SK-MEL-5 (cell line): ENCODE results near the gene KRAS. TPM values are rescaled to one million over a fixed set of nuclear protein-coding genes. Genes with fewer than 3 reads are reported as not detected.

ENCODE experiments used
- DNase-seq: peaks from one replicate; pipeline ENCODE4 v3.0.0-alpha.2; 2016; ENCODE audit warnings: low read depth, low spot score
- in situ Hi-C: cut with HindIII; loops from 2 replicates; pipeline ENCODE4 v1.10.0; 2016; ENCODE audit warnings: low sequenced_read_pairs, high pct_unique_total_duplicates, low pct_unique_long_range_greater_than_20kb
- total RNA-seq: library from RNA; depleted of rRNA; stranded (reverse); fragments of >200 nt; shearing (Covaris generic); gene quantifications from 2 replicates; pipeline ENCODE4 v1.2.3, GENCODE V29; 2014

KRAS gene
- total RNA-seq, 1 experiment from 2014 or later: 9.7 TPM

DNA sequence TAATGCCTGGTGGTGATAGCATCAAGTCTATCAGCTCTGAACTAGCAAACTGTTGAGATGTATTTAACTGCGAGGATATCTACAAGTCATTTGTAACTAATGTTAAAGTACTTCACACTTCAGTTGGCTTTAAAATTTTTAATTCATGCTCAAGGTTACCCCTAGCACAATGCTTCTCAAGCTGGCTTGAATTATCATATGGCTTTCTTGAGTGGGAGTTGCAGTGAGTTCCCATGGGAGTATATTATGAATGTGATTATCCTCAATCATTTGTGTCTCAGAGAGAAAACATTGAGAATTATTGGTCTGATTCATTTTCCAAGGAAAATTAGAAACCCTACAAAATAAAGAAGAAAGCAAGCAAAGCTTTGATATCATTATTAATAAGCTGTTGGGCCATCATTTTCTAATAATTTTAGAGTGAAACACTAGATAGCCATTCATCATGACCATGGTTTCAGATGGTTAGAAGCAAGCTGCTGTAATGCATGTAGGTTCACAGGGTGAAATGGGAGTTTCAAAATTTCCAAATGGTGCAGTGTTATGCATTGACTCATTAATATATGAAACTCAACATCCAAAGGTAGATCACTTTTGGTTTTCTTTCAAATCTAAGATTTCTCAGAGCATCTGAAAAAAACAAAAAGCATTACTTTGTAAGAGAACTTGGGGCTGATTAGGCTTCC is 11.8 kb upstream of the KRAS start:
- in situ Hi-C loops: no loop called here
- DNase-seq: no peak

DNA sequence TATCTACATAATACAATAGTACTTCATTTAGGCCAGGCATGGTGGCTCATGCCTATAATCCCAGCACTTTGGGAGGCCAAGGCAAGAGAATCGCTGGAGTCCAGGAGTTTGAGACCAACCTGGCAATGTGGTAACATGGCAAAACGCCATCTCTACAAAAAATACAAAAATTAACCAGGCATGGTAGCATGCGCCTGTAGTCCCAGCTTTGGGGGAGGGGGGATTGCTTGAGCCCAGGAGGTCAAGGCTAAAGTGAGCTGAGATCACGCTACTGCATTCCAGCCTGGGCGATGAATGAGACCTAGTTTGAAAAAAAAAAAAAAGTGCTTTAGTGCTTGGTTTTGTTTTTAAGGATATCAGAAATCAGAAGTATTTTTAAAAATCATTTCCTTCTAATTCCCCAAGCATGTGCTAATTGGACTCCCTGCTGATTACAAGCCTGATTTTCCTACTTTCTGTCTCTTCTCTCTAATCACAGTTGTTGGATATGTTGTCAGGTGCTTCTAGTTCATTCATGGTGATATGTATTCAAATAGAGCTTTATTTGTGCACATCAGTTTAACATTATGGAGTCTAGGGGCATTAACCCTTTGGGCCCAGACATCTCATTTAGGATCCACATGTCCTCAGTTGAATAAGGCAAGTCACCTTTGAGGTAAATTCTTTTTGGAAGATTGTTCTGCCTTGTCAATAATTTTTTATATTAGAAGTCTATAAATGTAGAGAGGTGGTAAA is 7.0 kb upstream of the KRAS start:
- in situ Hi-C loops: no loop called here
- DNase-seq: no peak

- in situ Hi-C loops: no loop called here
Measured at GRCh38 chr12:25256826-25257225, 6.1 kb upstream of the KRAS start.

DNA sequence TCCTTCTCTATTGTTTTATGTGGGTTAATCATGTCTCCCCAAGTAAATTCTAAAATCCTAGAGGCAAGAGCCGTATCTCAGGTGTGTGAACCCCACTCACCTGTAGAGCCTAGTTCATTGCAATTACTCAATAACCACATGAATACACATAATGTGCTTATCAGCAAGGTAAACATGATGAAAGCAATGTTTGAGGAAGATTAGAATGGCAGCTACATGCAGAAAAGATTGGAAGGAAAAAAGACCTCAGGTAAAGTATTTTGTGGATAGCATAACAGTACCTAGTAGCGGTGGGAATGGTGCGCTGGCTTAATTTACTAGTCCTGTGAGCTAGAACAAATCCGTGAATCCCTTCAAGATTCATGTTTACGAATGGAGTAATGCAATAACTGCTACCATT is 5.3 kb upstream of the KRAS start:
- in situ Hi-C loops: no loop called here
- no peak for DNase-seq

More at GRCh38 chr12:25256826-25257225, 6.1 kb upstream of the KRAS start:
- no peak for DNase-seq

GRCh38 chr12:25254271-25254880 is 3.6 kb upstream of the KRAS start:
- in situ Hi-C loops: no loop called here
- DNase-seq: no peak

GRCh38 chr12:25253371-25254068 is 2.8 kb upstream of the KRAS start:
- in situ Hi-C loops: no loop called here
- no peak for DNase-seq

- DNase-seq: no peak
- in situ Hi-C loops: no loop called here
Measured at GRCh38 chr12:25252946-25253345, 2.2 kb upstream of the KRAS start.

- DNase-seq: no peak
Measured at GRCh38 chr12:25251769-25252168, 1.0 kb upstream of the KRAS start.

GRCh38 chr12:25249931-25250738 is 594 bp downstream of the KRAS start:
- DNase-seq: peak; percentile 28
- in situ Hi-C loops: no loop called here

More at GRCh38 chr12:25251769-25252168, 1.0 kb upstream of the KRAS start:
- in situ Hi-C loops: no loop called here

DNA sequence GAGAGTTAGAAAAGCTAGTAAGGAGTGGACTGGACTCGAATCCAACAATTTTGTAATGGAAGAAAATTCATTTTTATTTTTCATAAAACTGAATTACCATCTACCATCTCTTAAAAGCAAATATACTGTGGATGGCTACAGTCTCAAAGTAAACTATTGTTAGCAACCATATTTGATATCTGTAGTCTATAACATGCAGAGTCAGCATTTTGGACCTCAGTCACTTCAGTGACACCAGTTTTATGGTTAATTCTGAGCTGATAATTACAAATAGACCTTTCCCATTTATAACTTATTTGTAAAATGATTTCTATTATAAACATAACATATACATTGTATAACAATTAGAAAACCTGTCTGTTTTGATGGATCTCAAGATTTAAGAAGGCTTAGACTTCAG is 2.0 kb downstream of the KRAS start:
- DNase-seq: no peak
- in situ Hi-C loops: no loop called here

GRCh38 chr12:25248137-25248536 is 2.6 kb downstream of the KRAS start:
- in situ Hi-C loops: no loop called here
- DNase-seq: no peak

DNA sequence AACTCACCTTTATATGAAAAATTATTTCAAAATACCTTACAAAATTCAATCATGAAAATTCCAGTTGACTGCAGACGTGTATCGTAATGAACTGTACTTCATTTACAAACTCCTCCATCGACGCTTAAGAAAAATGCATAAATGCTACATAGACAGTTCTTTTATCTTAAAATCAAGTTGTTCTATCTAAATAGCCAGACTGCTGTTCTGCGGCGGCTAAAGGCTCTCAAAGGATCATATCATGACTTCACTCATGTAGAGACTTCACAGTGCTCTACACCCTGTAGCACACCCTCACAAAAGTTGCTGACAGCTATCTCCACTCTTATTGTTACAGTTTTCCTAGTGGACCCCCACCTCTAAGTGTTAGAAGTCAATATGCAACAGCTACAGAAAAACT is 5.2 kb downstream of the KRAS start:
- in situ Hi-C loops: no loop called here

DNA sequence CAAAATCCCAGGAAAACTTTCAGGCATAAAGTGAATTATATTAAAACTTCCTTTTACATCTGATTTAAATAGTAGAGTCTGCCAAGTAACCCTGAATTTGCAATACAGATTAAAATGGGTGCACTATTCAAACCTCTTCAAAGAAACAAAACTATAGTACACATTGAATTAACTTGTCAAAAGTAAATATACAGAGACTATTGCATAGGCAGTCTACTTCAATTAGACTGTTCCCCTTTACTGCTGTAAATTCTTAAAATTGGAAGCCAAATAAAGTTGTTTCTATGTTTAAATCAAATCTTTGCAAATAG is 7.1 kb downstream of the KRAS start:
- in situ Hi-C loops: no loop called here

More for the DNA sequence above, 5.2 kb downstream of the KRAS start:
- DNase-seq: no peak

DNA sequence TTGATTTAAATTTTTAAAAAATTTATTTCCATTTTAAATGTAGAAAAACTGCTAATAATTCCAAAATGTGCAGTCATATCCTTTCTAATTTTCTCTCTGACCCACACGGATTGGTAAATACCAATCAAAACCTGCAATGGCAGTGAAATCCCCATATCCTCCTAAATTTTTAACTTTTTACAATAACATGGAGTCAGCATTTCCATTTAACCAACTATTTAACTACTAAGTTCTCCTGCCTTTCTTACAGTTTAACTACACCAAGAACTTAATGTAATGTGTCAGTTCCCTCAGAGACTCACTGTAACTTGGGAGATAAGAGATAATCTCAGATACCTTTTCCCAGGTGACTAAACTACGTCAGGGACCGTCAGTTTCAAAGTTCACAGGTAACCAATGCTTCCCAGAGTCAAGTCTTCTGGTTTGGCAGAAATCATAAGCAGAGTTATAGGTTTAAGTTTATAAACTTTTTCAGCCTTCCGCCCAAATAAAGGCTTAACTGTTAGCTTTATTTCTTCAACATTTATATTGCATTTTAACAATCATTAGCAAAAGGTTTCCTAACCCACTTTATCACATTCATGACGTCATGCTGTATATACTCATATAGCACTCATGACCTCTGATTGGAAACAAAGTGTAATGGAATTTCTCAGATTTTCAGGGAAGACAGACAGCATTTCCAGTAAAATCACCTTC is 7.6 kb downstream of the KRAS start:
- in situ Hi-C loops: no loop called here
- no peak for DNase-seq

More for the DNA sequence above, 7.1 kb downstream of the KRAS start:
- no peak for DNase-seq

GRCh38 chr12:25241167-25242020 is 9.3 kb downstream of the KRAS start:
- peak; percentile 68 for DNase-seq

GRCh38 chr12:25236626-25237025 is 14.1 kb downstream of the KRAS start:
- in situ Hi-C loops: no loop called here
- DNase-seq: no peak

More at GRCh38 chr12:25241167-25242020, 9.3 kb downstream of the KRAS start:
- in situ Hi-C loops: no loop called here
